IMR-90 (cell line): ENCODE results near the gene TTLL7. TPM values are rescaled to one million over a fixed set of nuclear protein-coding genes. Genes with fewer than 3 reads are reported as not detected.
A peak's percentile ranks its signal among the peaks of the same experiment; 100 is the strongest.

Experiments used
- ATAC-seq: fragments of 200-7000 bp; cut with Tn5 transposase; 2 replicates; pipeline ENCODE4 v1.9.1; 2020; ENCODE audit warnings: low read depth, mild to moderate bottlenecking, moderate library complexity
- BruUV-seq: library from RNA; stranded (reverse); fragments of 400-500 nt; replicated peaks from 2 replicates; lab custom pipeline; 2021; lab: Mats Ljungman, UMichigan
- CTCF ChIA-PET: fragments of 300-600 bp; formaldehyde crosslinking; extraction: SDS; loops from one replicate; lab custom pipeline; 2021; ENCODE audit warnings: antibody characterized with exemption; lab: Yijun Ruan, JAX
- POLR2A ChIA-PET: fragments of 300-600 bp; sonication (Branson Sonifier 250); formaldehyde crosslinking; loops from one replicate; lab custom pipeline; 2022; ENCODE audit warnings: antibody characterized with exemption; ENCODE audit not compliant: unreplicated experiment; lab: Charles Lee
- DNase-seq: peaks from one replicate; pipeline ENCODE4 v3.0.0; 2013
- H2AFZ ChIP-seq: replicated peaks from 2 replicates; pipeline ENCODE3; 2013; ENCODE audit warnings: low read length, mild to moderate bottlenecking; ENCODE audit not compliant: poor library complexity
- H2AK5ac ChIP-seq: 2 replicates; pipeline ENCODE4 v1.6.1; 2013; ENCODE audit warnings: low read depth, low read length, inconsistent platforms
- H2AK9ac ChIP-seq: replicated peaks from 2 replicates; pipeline ENCODE3; 2013; ENCODE audit warnings: mild to moderate bottlenecking, low read depth, low read length, moderate library complexity; ENCODE audit not compliant: poor library complexity
- H2BK120ac ChIP-seq: 2 replicates; pipeline ENCODE4 v1.6.1; 2013; ENCODE audit warnings: low read depth, low read length, inconsistent platforms
- H2BK15ac ChIP-seq: 3 replicates; pipeline ENCODE4 v1.6.1; 2013; ENCODE audit warnings: low read depth, low read length, inconsistent platforms
- H2BK20ac ChIP-seq: 2 replicates; pipeline ENCODE4 v1.6.1; 2013; ENCODE audit warnings: low read depth, mild to moderate bottlenecking, inconsistent platforms, low read length, moderate library complexity
- H2BK5ac ChIP-seq: 2 replicates; pipeline ENCODE4 v1.6.1; 2013; ENCODE audit warnings: mild to moderate bottlenecking, low read depth, low read length, inconsistent platforms; ENCODE audit not compliant: poor library complexity, severe bottlenecking
- H3K14ac ChIP-seq: replicated peaks from 2 replicates; pipeline ENCODE4 v1.6.1; 2013; ENCODE audit warnings: low read depth, low read length, inconsistent platforms
- H3K18ac ChIP-seq: 2 replicates; pipeline ENCODE4 v1.6.1; 2013; ENCODE audit warnings: low read depth, low read length, control low read depth
- H3K23ac ChIP-seq: 2 replicates; pipeline ENCODE4 v1.6.1; 2013; ENCODE audit warnings: low read depth, low read length, inconsistent platforms
- H3K27ac ChIP-seq: 2 replicates; pipeline ENCODE4 v1.5.1; 2013; ENCODE audit warnings: mild to moderate bottlenecking, control low read depth, low read length; ENCODE audit not compliant: insufficient read depth
- H3K27me3 ChIP-seq: 2 replicates; pipeline ENCODE4 v1.6.1; 2013; ENCODE audit warnings: low read length; ENCODE audit not compliant: control insufficient read depth, insufficient read depth
- H3K36me3 ChIP-seq: 2 replicates; pipeline ENCODE4 v1.6.1; 2013; ENCODE audit warnings: low read length, mixed read lengths; ENCODE audit not compliant: control insufficient read depth, insufficient read depth
- H3K4ac ChIP-seq: 2 replicates; pipeline ENCODE4 v1.6.1; 2013; ENCODE audit warnings: low read depth, low read length, inconsistent platforms
- H3K4me1 ChIP-seq: 2 replicates; pipeline ENCODE4 v1.6.1; 2013; ENCODE audit warnings: low read length, mixed read lengths; ENCODE audit not compliant: control insufficient read depth, insufficient read depth
- H3K4me2 ChIP-seq: 2 replicates; pipeline ENCODE4 v1.6.1; 2013; ENCODE audit warnings: low read depth, mild to moderate bottlenecking, control low read depth, low read length, moderate library complexity
- H3K4me3 ChIP-seq: 2 replicates; pipeline ENCODE4 v1.5.1; 2013; ENCODE audit warnings: low read depth, mild to moderate bottlenecking, control low read depth, low read length, moderate library complexity; ENCODE audit not compliant: insufficient read depth
- H3K56ac ChIP-seq: 2 replicates; pipeline ENCODE4 v1.6.1; 2013; ENCODE audit warnings: low read length, inconsistent platforms; ENCODE audit not compliant: insufficient read depth; ENCODE audit errors: extremely low read depth
- H3K79me1 ChIP-seq, 2 experiments: 2 replicates each; pipeline ENCODE4 v1.6.1; 2013; ENCODE audit warnings: low read length in 2 of 2, inconsistent platforms in 1 of 2, low read depth in 1 of 2
- H3K9ac ChIP-seq: 2 replicates; pipeline ENCODE4 v1.6.1; 2013; ENCODE audit warnings: low read depth, low read length, control low read depth
- H3K9me1 ChIP-seq: 2 replicates; pipeline ENCODE4 v1.6.1; 2013; ENCODE audit warnings: low read length, inconsistent platforms; ENCODE audit not compliant: insufficient read depth
- H3K9me3 ChIP-seq: 2 replicates; pipeline ENCODE4 v1.6.1; 2013; ENCODE audit warnings: low read length; ENCODE audit not compliant: control insufficient read depth, insufficient read depth
- H4K20me1 ChIP-seq: 2 replicates; pipeline ENCODE4 v1.6.1; 2013; ENCODE audit warnings: low read length, inconsistent platforms; ENCODE audit not compliant: insufficient read depth
- H4K5ac ChIP-seq: 2 replicates; pipeline ENCODE4 v1.6.1; 2013; ENCODE audit warnings: mild to moderate bottlenecking, low read depth, low read length, control low read depth
- H4K8ac ChIP-seq, 2 experiments: 2 replicates each; pipeline ENCODE4 v1.6.1; 2013; ENCODE audit warnings: low read depth in 2 of 2, low read length in 2 of 2, control low read depth in 1 of 2, inconsistent platforms in 1 of 2
- H4K91ac ChIP-seq: 2 replicates; pipeline ENCODE4 v1.6.1; 2013; ENCODE audit warnings: low read depth, low read length, inconsistent platforms; ENCODE audit not compliant: insufficient read depth
- CEBPB ChIP-seq: IDR thresholded peaks from 2 replicates; pipeline ENCODE4 v1.6.1; 2012; ENCODE audit warnings: low read depth, low read length, improper control_type of control experiment
- FOS ChIP-seq: fragments of 150-350 bp; IDR thresholded peaks from 2 replicates; pipeline ENCODE4 v1.6.1; 2016; ENCODE audit warnings: low read depth, low read length
- NFE2L2 ChIP-seq: fragments of 150-350 bp; IDR thresholded peaks from 2 replicates; pipeline ENCODE4 v1.6.1; 2016; ENCODE audit warnings: low read depth, mild to moderate bottlenecking, low read length
- USF2 ChIP-seq: fragments of 150-350 bp; IDR thresholded peaks from 2 replicates; pipeline ENCODE4 v1.6.1; 2017; ENCODE audit warnings: mild to moderate bottlenecking, antibody characterized with exemption, low read length, low read depth
- WGBS, 2 experiments: methylation state at CpG; one replicate each; pipeline versions ENCODE4 v1.1.5 to v1.1.7; 2013; ENCODE audit warnings: missing lambda C conversion rate in 2 of 2; ENCODE audit not compliant: insufficient read length in 1 of 2; ENCODE audit errors: extremely low coverage in 2 of 2; 5-methylcytosine and 5-hydroxymethylcytosine counted together
- dilution Hi-C: fragments of 300-500 bp; cut with HindIII; formaldehyde crosslinking; loops from one replicate; pipeline ENCODE4 v1.14.3; 2018; ENCODE audit warnings: low sequenced_read_pairs; ENCODE audit not compliant: unreplicated experiment
- in situ Hi-C: fragments of 300-500 bp; cut with MboI; formaldehyde crosslinking; loops from 3 replicates; pipeline ENCODE4 v1.14.3; 2019; ENCODE audit warnings: low sequenced_read_pairs, inconsistent platforms, mixed read lengths
- intact Hi-C: fragments of 100-400 bp; cut with micrococcal nuclease; formaldehyde crosslinking; loops from 2 replicates; pipeline ENCODE4 v1.10.0; 2022
- polyA plus RNA-seq, 3 experiments: library from polyadenylated mRNA; depleted of rRNA; stranded (reverse); fragments of >200 nt; gene quantifications; 2 replicates each; pipeline ENCODE4 v1.2.3, GENCODE V29; 2012; ENCODE audit warnings: low replicate concordance in 1 of 3
- total RNA-seq: library from RNA; depleted of rRNA; stranded (reverse); fragments of >200 nt; gene quantifications from 2 replicates; pipeline ENCODE4 v1.2.3, GENCODE V29; 2012
- TF ChIP-seq, protein P1 (sequence below): fragments of 150-350 bp; IDR thresholded peaks from 2 replicates; pipeline ENCODE4 v1.6.1; 2016; ENCODE audit warnings: low read depth, mild to moderate bottlenecking, low read length, moderate library complexity, borderline replicate concordance

Gene TTLL7
- total and polyA plus RNA-seq, 2 of the 4 experiments (the other 2 are of a cell fraction): 5.7 to 8.1 TPM

GRCh38 chr1:84031802-84032327 is 32.9 kb upstream of the TTLL7 start:
- DNase-seq: no peak
- Histone ChIP-seq H3K56ac (no peak overlapping the region), H3K4me2 (no peak overlapping the region), H2AFZ (no peak overlapping the region), H3K14ac (no peak overlapping the region), H3K23ac (no peak overlapping the region), H3K9ac (no peak overlapping the region), H3K18ac (no peak overlapping the region), H4K20me1 (no peaks in the 10 kb centered on the region), H3K9me1 (no peaks in the 10 kb centered on the region), H2AK5ac (no peak overlapping the region), H4K91ac (no peak overlapping the region), H2BK120ac (no peak overlapping the region), H3K79me1 (no peaks in the 10 kb centered on the region), H2BK20ac (no peak overlapping the region), H4K5ac (no peak overlapping the region), H2AK9ac (no peak overlapping the region), H2BK5ac (no peak overlapping the region), H3K27me3 (peaks cover 8% of the 10 kb centered on the region; the same call in 1 of the 2 replicates), H4K8ac (no peak overlapping the region), H2BK15ac (no peak overlapping the region), H3K4ac (no peak overlapping the region), H3K36me3 (no peaks in the 10 kb centered on the region), H3K4me3 (no peak overlapping the region), H3K9me3 (no peaks in the 10 kb centered on the region), H3K4me1 (no peaks in the 10 kb centered on the region), H3K27ac (no peak overlapping the region)
- ChIA-PET CTCF (no interaction called here), POLR2A (no interaction called here)
- BruUV-seq: no TSS peak
- dilution Hi-C loops: no loop called here
- ATAC-seq: no peak
- WGBS, 2 experiments: 29% methylated on average over 1 of the region's 1 CpG; no CpG with 5 or more reads in 1 of the 2 experiments
- TF ChIP-seq USF2 (no peak), NFE2L2 (no peak), FOS (no peak), CEBPB (peak; percentile 27; the same call in 1 of the 2 replicates)
- TF ChIP-seq, protein P1, sequence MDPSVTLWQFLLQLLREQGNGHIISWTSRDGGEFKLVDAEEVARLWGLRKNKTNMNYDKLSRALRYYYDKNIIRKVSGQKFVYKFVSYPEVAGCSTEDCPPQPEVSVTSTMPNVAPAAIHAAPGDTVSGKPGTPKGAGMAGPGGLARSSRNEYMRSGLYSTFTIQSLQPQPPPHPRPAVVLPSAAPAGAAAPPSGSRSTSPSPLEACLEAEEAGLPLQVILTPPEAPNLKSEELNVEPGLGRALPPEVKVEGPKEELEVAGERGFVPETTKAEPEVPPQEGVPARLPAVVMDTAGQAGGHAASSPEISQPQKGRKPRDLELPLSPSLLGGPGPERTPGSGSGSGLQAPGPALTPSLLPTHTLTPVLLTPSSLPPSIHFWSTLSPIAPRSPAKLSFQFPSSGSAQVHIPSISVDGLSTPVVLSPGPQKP: no peak
- in situ Hi-C loops: no loop called here
- intact Hi-C loops: no loop called here
